HG02678 (cell line): ENCODE data around the gene AGPAT3.

Experiments used
- ATAC-seq: cut with Tn5 transposase; IDR thresholded peaks from one replicate; pipeline ENCODE4 v1.9.1; 2021; ENCODE audit warnings: mild to moderate bottlenecking, moderate library complexity; ENCODE audit not compliant: unreplicated experiment

Gene AGPAT3

DNA sequence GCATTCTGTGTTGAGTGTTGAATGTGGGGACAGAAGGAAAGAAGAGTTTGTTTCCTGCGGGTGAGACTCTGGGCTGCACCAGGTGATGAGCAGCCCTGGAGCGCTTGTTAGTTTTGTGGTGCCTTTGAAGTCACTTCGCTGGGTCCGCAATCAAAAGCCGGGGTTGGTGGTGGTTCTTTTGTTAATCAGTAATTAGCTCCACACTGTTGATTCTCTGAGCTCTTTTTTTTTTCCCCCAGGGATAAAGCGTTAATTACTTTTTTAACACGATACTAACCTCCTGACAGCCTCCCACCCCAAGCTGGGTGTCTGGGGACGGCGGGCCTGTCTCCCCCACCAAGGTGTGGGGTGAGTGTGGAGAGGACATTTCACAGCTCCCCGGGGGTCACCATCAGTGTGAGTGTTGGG lies 56.6 kb downstream of the AGPAT3 start:
- ATAC-seq = no peak

DNA sequence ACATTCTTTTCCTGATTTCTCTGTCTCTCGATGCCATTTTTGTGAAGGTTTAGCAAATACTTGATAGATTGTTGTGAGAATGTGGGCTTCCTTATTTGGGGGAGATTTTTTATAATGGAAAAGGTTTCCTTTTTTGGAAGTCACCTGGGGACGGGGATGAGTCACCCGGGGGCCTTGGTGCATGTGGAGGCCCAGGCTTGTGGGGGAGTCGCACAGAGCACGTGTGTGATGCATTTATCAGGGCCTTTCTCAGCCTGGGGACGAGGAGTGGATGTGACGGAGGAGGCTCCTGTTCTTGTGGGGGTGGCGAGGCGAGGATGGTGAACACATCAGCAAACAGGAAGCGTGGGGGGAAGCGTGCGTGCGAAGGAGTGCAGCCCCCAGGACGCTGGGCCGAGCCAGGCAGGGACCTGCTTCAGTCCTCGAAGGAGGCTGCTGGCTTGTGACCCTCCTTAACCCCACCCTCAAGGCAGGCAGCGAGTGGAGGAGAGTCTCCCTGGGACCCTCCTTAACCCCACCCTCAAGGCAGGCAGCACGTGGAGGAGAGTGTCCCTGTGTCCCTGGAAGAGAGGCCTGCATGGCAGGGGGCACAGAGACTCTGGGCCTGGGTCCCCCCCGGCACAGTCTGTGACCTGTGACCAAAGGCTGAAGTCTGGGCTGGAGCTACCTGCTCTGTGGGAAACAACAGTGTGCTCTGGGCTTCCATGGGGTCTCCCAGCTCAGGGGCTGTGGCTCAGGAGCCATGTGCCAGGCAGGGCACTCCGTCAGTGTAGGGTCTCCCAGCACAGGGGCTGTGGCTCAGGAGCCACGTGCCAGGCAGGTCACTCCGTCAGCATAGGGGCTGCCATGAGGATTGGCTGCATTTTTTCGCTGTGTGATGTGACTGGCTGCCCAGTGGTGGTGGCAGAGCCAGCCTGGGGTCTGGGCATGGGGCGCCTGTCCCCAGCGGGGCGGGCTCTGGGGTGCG lies 57.2 kb downstream of the AGPAT3 start:
- no peak for ATAC-seq

- no peak for ATAC-seq
These were observed 57.9 kb downstream of the AGPAT3 start for GRCh38 chr21:43922949-43923348.

DNA sequence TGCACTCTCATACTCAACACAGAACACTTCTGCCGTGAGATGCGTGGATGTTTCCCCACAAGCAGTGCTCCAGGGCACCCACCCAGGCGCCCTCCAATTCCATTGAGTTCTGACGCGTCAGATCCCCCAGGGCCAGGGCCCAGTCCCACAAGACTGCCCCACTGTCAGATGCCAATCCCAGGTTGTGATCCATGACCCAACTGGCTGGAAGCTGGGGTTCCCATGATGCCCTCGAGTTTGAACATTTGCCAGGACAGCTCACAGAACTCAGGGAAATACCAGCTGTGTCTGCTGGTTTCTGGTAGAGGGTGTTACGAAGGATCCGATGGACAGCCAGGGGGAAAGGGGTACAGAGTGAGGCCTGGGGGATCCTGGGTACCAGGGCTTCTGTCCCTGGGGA lies 58.4 kb downstream of the AGPAT3 start:
- ATAC-seq = no peak

GRCh38 chr21:43924421-43925095 lies 59.5 kb downstream of the AGPAT3 start:
- no peak for ATAC-seq

DNA sequence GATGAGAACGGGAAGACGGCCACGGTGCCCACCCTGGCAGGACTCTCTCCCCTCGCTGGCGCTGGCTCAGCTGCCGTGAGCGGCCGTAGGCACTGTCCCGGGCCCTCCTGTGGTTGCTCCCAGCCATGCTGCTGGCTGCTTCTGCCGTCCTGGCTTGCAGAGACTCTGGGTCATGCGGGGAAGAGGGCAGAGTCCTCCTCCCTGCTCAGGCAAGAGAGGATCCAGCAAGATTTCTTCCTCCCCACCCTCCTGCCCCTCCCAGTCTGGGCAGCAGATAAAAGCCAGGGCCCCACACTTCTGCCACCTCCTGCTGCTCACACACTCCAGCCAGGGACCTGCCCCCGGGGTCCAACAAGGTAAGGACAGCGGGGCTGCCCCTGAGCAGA lies 60.1 kb downstream of the AGPAT3 start:
- ATAC-seq = no peak

- ATAC-seq = no peak
These were observed 60.6 kb downstream of the AGPAT3 start for GRCh38 chr21:43925609-43926008.

DNA sequence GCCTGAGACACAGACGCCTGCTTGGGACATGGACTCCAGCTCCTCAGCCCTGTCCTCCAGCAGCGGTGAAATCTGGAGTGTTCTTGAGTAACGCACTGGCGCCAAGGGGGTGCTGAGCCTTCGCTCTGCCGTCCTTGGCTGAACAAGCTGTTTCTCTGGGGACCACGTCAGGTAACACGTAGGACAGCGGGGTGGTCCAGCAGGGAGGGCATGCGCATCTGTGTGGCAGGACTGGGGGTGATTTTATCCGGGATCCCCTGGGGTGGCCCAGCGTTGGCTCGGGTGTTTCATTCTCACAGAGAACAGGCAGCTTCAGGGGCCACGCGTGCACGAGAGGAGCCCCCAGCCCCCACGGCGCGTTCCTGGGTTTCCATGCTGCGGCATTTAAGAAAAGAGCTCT lies 61.2 kb downstream of the AGPAT3 start:
- ATAC-seq = no peak

GRCh38 chr21:43927591-43928221 lies 62.7 kb downstream of the AGPAT3 start:
- no peak for ATAC-seq

- ATAC-seq = no peak
These were observed 63.5 kb downstream of the AGPAT3 start for GRCh38 chr21:43928222-43929125.

- no peak for ATAC-seq
These were observed 64.4 kb downstream of the AGPAT3 start for GRCh38 chr21:43929217-43929971.

- no peak for ATAC-seq
These were observed 65.2 kb downstream of the AGPAT3 start for GRCh38 chr21:43930074-43930847.

DNA sequence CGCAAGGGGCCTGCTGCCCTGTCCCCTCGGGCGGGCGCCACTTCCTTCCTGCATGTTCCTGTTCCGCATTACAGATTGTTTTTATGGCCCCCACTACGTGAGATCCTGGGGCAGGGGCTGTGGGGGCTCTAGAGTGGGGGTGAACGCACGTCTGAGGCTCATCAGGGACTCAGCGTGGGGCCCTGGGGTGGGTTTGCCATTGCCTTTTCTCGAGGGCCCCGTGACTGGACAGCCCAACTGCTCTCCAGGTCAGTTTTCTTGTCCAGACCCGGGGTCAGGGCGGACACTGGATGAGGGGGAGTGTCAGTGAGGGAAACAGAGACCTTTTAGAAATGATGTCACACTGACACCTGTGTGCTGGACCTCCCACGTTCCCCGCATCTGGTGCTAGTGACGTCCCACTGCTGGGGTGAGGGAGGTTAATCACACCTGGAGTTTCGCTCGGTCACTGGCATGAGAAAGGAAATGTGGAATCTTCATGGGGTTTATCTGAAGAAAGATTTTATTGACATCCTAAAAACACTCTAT lies 65.9 kb downstream of the AGPAT3 start:
- ATAC-seq = no peak

DNA sequence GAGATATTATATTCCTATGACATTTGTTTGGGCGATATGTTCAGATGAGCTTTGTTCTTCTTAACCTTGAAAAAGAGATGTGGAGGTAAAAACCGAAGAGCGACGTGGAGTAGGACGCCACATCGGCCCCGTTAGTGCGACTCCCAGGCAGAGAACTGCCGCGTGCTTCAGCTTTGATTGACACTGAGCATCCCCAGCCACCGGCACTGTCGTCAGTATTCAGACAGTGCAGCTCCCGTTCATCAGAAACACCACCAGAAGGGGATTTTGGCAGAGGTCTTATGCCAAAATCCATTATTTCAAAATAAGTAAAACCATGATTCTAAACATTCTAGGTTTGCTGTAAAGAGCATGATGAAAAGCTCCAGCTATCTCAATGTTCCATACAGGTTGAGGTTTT lies 66.5 kb downstream of the AGPAT3 start:
- ATAC-seq = no peak

DNA sequence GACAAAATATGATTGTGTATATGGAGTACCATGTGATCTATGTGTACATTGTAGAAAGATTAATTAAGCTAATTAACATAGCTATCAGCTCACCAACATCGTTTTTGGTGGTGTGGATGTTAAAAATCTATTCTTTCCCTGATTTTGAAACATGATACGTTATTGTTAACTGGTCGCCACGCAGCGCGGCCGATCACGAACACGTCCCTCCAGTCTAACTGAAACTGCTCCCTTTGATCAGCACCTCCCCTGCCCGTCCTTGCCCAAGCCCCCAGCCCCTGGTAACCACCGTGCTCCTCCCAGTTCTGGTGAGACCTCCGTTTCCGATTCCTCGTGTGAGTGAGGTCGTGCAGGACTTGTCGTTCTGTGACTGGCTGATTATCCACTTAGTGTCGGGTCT lies 67.0 kb downstream of the AGPAT3 start:
- ATAC-seq = no peak

GRCh38 chr21:43933199-43933598 lies 68.2 kb downstream of the AGPAT3 start:
- ATAC-seq = no peak

DNA sequence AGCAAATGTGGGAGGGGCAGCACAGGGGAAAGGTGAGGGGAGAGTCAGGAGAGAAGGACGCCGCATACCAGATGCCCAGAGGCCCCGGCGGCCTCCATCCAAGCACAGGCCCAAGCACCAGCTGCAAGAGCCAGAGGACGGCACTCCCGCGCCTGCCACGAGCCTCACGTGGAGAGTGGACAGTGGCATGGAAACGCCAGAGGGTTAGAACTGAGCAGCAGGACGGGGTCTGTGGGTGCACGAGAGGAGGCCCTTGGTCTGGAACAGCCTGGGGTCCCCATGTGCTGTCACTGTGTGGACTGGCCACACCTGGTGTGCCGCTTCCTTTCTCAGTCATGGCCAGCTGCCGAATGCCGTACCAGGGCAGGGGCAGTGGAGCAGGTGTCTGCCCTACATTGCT lies 68.7 kb downstream of the AGPAT3 start:
- no peak for ATAC-seq

DNA sequence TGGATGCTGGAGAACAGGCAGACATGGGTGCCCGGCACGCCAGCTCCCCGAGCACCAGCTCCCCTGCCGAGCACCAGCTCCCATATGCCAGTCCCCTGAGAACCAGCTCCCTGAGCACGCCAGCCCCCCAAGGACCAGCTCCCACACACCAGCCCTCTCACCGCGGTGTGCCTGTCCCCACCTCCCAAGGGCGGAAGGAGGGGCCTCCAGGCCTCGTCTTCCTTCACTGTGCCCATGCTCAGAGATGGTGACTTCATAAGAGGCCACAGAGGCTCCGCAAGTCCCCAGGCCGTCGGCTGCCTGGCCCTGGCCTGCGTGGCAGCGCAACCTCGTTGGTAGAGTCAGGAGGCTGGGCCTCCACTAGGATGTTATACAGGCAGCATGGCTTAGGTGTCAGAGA lies 69.1 kb downstream of the AGPAT3 start:
- ATAC-seq = no peak
